ENCODE measurements around the gene ATP2C2. TPM values are rescaled to one million over a fixed set of nuclear protein-coding genes. Genes with fewer than 3 reads are reported as not detected.
A peak's percentile ranks its signal among the peaks of the same experiment; 100 is the strongest.

The ATP2C2 gene
- total and polyA plus RNA-seq, 5 donors = not detected

- intact Hi-C loops (cut with DNase I) = loop anchor here in 2 of 4 donors (5.0 to 10.0 kb wide), 2 partner anchors 210 to 403 kb away; no protein-coding TSS in a partner anchor
- DNase-seq = no peak
- WGBS = 86% methylated on average over 8 of the region's 8 CpGs
- Histone ChIP-seq H3K4me1 (ENCODE audit: control insufficient read depth, insufficient read depth, low read length) (no peaks in the 10 kb centered on the region), H3K9me3 (ENCODE audit: control insufficient read depth, low read length) (no peaks in the 10 kb centered on the region), H3K4me3 (ENCODE audit: low read length) (no peak overlapping the region), H3K27ac (ENCODE audit: low read length) (no peak overlapping the region), H3K27me3 (ENCODE audit: control insufficient read depth, insufficient read depth) (no peaks in the 10 kb centered on the region)
- ATAC-seq = no peak
Observed at GRCh38 chr16:84487358-84487757, 119.0 kb downstream of the ATP2C2 start.

- intact Hi-C loops (cut with DNase I) = loop anchor here in 2 of 4 donors (5.0 to 10.0 kb wide), 2 partner anchors 212 to 404 kb away; no protein-coding TSS in a partner anchor
Observed at GRCh38 chr16:84489131-84489530, 120.8 kb downstream of the ATP2C2 start.

GRCh38 chr16:84495506-84495905 lies 127.2 kb downstream of the ATP2C2 start:
- no peak overlapping the region for H3K27ac ChIP-seq (ENCODE audit: low read length)
- no peak overlapping the region for H3K4me3 ChIP-seq (ENCODE audit: low read length)
- intact Hi-C loops (cut with DNase I) = no loop called here
- H3K27me3 ChIP-seq (ENCODE audit: control insufficient read depth, insufficient read depth) = no peaks in the 10 kb centered on the region
- 97% methylated on average over 11 of the region's 11 CpGs for WGBS
- no peak for DNase-seq
- no peaks in the 10 kb centered on the region for H3K4me1 ChIP-seq (ENCODE audit: control insufficient read depth, insufficient read depth, low read length)
- ATAC-seq = no peak
- no peaks in the 10 kb centered on the region for H3K9me3 ChIP-seq (ENCODE audit: control insufficient read depth, low read length)

More at GRCh38 chr16:84489131-84489530, 120.8 kb downstream of the ATP2C2 start:
- no peak for ATAC-seq
- no peak for DNase-seq
- Histone ChIP-seq H3K9me3 (ENCODE audit: control insufficient read depth, low read length) (no peaks in the 10 kb centered on the region), H3K27me3 (ENCODE audit: control insufficient read depth, insufficient read depth) (no peaks in the 10 kb centered on the region), H3K27ac (ENCODE audit: low read length) (no peak overlapping the region), H3K4me3 (ENCODE audit: low read length) (no peak overlapping the region), H3K4me1 (ENCODE audit: control insufficient read depth, insufficient read depth, low read length) (no peaks in the 10 kb centered on the region)
- WGBS = 87% methylated on average over 8 of the region's 8 CpGs

- intact Hi-C loops (cut with DNase I) = no loop called here
- no peak overlapping the region for H3K4me3 ChIP-seq (ENCODE audit: low read length)
- ATAC-seq (no peak), DNase-seq (no peak)
- H3K9me3 ChIP-seq (ENCODE audit: control insufficient read depth, low read length) = no peaks in the 10 kb centered on the region
- H3K27me3 ChIP-seq (ENCODE audit: control insufficient read depth, insufficient read depth) = no peaks in the 10 kb centered on the region
- H3K27ac ChIP-seq (ENCODE audit: low read length) = no peak overlapping the region
- H3K4me1 ChIP-seq (ENCODE audit: control insufficient read depth, insufficient read depth, low read length) = no peaks in the 10 kb centered on the region
- WGBS = 95% methylated on average over 3 of the region's 3 CpGs
Observed at GRCh38 chr16:84496991-84497390, 128.7 kb downstream of the ATP2C2 start.

- no peak overlapping the region for H3K4me3 ChIP-seq (ENCODE audit: low read length)
- ATAC-seq (no peak), DNase-seq (no peak)
- no peak overlapping the region for H3K27ac ChIP-seq (ENCODE audit: low read length)
- no peaks in the 10 kb centered on the region for H3K4me1 ChIP-seq (ENCODE audit: control insufficient read depth, insufficient read depth, low read length)
- WGBS = 86% methylated on average over 18 of the region's 18 CpGs
- H3K9me3 ChIP-seq (ENCODE audit: control insufficient read depth, low read length) = no peaks in the 10 kb centered on the region
- intact Hi-C loops (cut with DNase I) = no loop called here
- H3K27me3 ChIP-seq (ENCODE audit: control insufficient read depth, insufficient read depth) = no peaks in the 10 kb centered on the region
Observed at GRCh38 chr16:84497418-84498222, 129.3 kb downstream of the ATP2C2 start.

- H3K4me3 ChIP-seq (ENCODE audit: low read length) = no peak overlapping the region
- no peaks in the 10 kb centered on the region for H3K4me1 ChIP-seq (ENCODE audit: control insufficient read depth, insufficient read depth, low read length)
- over 99% methylated on average over 2 of the region's 2 CpGs for WGBS
- no peaks in the 10 kb centered on the region for H3K9me3 ChIP-seq (ENCODE audit: control insufficient read depth, low read length)
- intact Hi-C loops (cut with DNase I) = no loop called here
- H3K27me3 ChIP-seq (ENCODE audit: control insufficient read depth, insufficient read depth) = no peaks in the 10 kb centered on the region
- H3K27ac ChIP-seq (ENCODE audit: low read length) = no peak overlapping the region
- no peak for ATAC-seq
- DNase-seq = no peak
Observed at GRCh38 chr16:84498223-84498610, 129.9 kb downstream of the ATP2C2 start.

GRCh38 chr16:84498859-84499620 lies 130.7 kb downstream of the ATP2C2 start:
- no peak overlapping the region for H3K27ac ChIP-seq (ENCODE audit: low read length)
- no peak for ATAC-seq
- H3K27me3 ChIP-seq (ENCODE audit: control insufficient read depth, insufficient read depth) = no peaks in the 10 kb centered on the region
- no peak overlapping the region for H3K4me3 ChIP-seq (ENCODE audit: low read length)
- no peak for DNase-seq
- intact Hi-C loops (cut with DNase I) = no loop called here
- no peaks in the 10 kb centered on the region for H3K4me1 ChIP-seq (ENCODE audit: control insufficient read depth, insufficient read depth, low read length)
- H3K9me3 ChIP-seq (ENCODE audit: control insufficient read depth, low read length) = no peaks in the 10 kb centered on the region
- 94% methylated on average over 13 of the region's 13 CpGs for WGBS

GRCh38 chr16:84499638-84500037 lies 131.3 kb downstream of the ATP2C2 start:
- no peaks in the 10 kb centered on the region for H3K27me3 ChIP-seq (ENCODE audit: control insufficient read depth, insufficient read depth)
- intact Hi-C loops (cut with DNase I) = no loop called here
- ATAC-seq (no peak), DNase-seq (no peak)
- WGBS = 94% methylated on average over 15 of the region's 15 CpGs
- no peak overlapping the region for H3K27ac ChIP-seq (ENCODE audit: low read length)
- no peaks in the 10 kb centered on the region for H3K9me3 ChIP-seq (ENCODE audit: control insufficient read depth, low read length)
- no peak overlapping the region for H3K4me3 ChIP-seq (ENCODE audit: low read length)
- no peaks in the 10 kb centered on the region for H3K4me1 ChIP-seq (ENCODE audit: control insufficient read depth, insufficient read depth, low read length)

GRCh38 chr16:84500531-84500930 lies 132.2 kb downstream of the ATP2C2 start:
- no peaks in the 10 kb centered on the region for H3K27me3 ChIP-seq (ENCODE audit: control insufficient read depth, insufficient read depth)
- 96% methylated on average over 13 of the region's 13 CpGs for WGBS
- no peaks in the 10 kb centered on the region for H3K9me3 ChIP-seq (ENCODE audit: control insufficient read depth, low read length)
- ATAC-seq (no peak), DNase-seq (peak in 1 of 3 donors; percentile 6)
- H3K4me3 ChIP-seq (ENCODE audit: low read length) = no peak overlapping the region
- peaks cover 3% of the 10 kb centered on the region for H3K4me1 ChIP-seq (ENCODE audit: control insufficient read depth, insufficient read depth, low read length)
- H3K27ac ChIP-seq (ENCODE audit: low read length) = no peak overlapping the region
- intact Hi-C loops (cut with DNase I) = no loop called here

GRCh38 chr16:84501077-84501735 lies 132.9 kb downstream of the ATP2C2 start:
- WGBS = 90% methylated on average over 12 of the region's 12 CpGs
- H3K4me3 ChIP-seq (ENCODE audit: low read length) = no peak overlapping the region
- no peaks in the 10 kb centered on the region for H3K9me3 ChIP-seq (ENCODE audit: control insufficient read depth, low read length)
- DNase-seq = peak in 1 of 3 donors; percentile 12
- no peaks in the 10 kb centered on the region for H3K27me3 ChIP-seq (ENCODE audit: control insufficient read depth, insufficient read depth)
- intact Hi-C loops (cut with DNase I) = no loop called here
- peaks cover 3% of the 10 kb centered on the region for H3K4me1 ChIP-seq (ENCODE audit: control insufficient read depth, insufficient read depth, low read length)
- no peak overlapping the region for H3K27ac ChIP-seq (ENCODE audit: low read length)
- no peak for ATAC-seq

- no peaks in the 10 kb centered on the region for H3K27me3 ChIP-seq (ENCODE audit: control insufficient read depth, insufficient read depth)
- 96% methylated on average over 13 of the region's 13 CpGs for WGBS
- no peaks in the 10 kb centered on the region for H3K9me3 ChIP-seq (ENCODE audit: control insufficient read depth, low read length)
- ATAC-seq = no peak
- peaks cover 3% of the 10 kb centered on the region for H3K4me1 ChIP-seq (ENCODE audit: control insufficient read depth, insufficient read depth, low read length)
- no peak overlapping the region for H3K4me3 ChIP-seq (ENCODE audit: low read length)
- DNase-seq = peak in 1 of 3 donors; percentile 14
- intact Hi-C loops (cut with DNase I) = no loop called here
- no peak overlapping the region for H3K27ac ChIP-seq (ENCODE audit: low read length)
Observed at GRCh38 chr16:84502075-84502474, 133.7 kb downstream of the ATP2C2 start.

All from right cardiac atrium (tissue), 5 donors.